Left lung (tissue), 10 donors: ENCODE data around the gene ADPRHL1. TPM values are rescaled to one million over a fixed set of nuclear protein-coding genes. Genes with fewer than 3 reads are reported as not detected.

Experiments used
- ATAC-seq: fragments of 200-7000 bp; cut with Tn5 transposase; one replicate; pipeline ENCODE4 v1.9.1; 2020; ENCODE audit warnings: moderate library complexity
- DNase-seq, 4 donors: peaks; one replicate each; pipeline ENCODE4 v3.0.0-alpha.2; 2013 to 2020
- H3K27ac ChIP-seq, 2 donors: fragments of 200-600 bp; sonication (generic) in 1 of 2; one replicate each; pipeline versions ENCODE4 v1.5.0 to v1.8.0; 2020 to 2021
- H3K27me3 ChIP-seq, 2 donors: fragments of 200-600 bp; sonication (generic) in 1 of 2; one replicate each; pipeline versions ENCODE4 v1.5.0 to v1.8.0; 2020 to 2021
- H3K36me3 ChIP-seq, 2 donors: fragments of 200-600 bp; sonication (generic) in 1 of 2; one replicate each; pipeline versions ENCODE4 v1.5.0 to v1.8.0; 2020 to 2021
- H3K4me1 ChIP-seq, 2 donors: fragments of 200-600 bp; one replicate each; pipeline ENCODE4 v1.8.0; 2021
- H3K4me3 ChIP-seq, 2 donors: fragments of 200-600 bp; sonication (generic) in 1 of 2; one replicate each; pipeline versions ENCODE4 v1.5.0 to v1.8.0; 2020 to 2021; ENCODE audit warnings: mild to moderate bottlenecking in 1 of 2
- H3K9me3 ChIP-seq, 2 donors: fragments of 200-600 bp; sonication (generic) in 1 of 2; one replicate each; pipeline versions ENCODE4 v1.5.0 to v1.8.0; 2020 to 2021
- intact Hi-C, 2 donors: fragments of 100-400 bp; cut with DNase I; formaldehyde crosslinking; loops; one replicate each; pipeline versions ENCODE4 v1.11.2 to v1.14.2; 2022
- polyA plus RNA-seq, 6 donors: library from polyadenylated mRNA; unstranded; fragments of 120-200 nt; gene quantifications; one replicate each; pipeline ENCODE4 v1.2.1, GENCODE V29; 2013; ENCODE audit not compliant: insufficient read length in 6 of 6
- total RNA-seq, 2 donors: library from RNA; stranded (reverse); fragmentation: NEBNext Ultra II Directional; extraction: Animal tissue kit (Norgen Biotek cat#: 25700); gene quantifications; one replicate each; pipeline ENCODE4 v1.2.1, GENCODE V29; 2021
- TF ChIP-seq, protein P1 (sequence below), 2 donors: fragments of 200-600 bp; sonication (generic) in 1 of 2; IDR thresholded peaks; one replicate each; pipeline versions ENCODE4 v1.5.0 to v1.8.0; 2021; ENCODE audit warnings: antibody characterized with exemption in 2 of 2
- donor health status: DM: no; HTN: yes; CAD: no.
- donor health status: DM: no; HTN: no; CAD: no.

ADPRHL1 gene
- total and polyA plus RNA-seq, 8 donors: 0.66 to 2.3 (median 1.5) TPM

DNA sequence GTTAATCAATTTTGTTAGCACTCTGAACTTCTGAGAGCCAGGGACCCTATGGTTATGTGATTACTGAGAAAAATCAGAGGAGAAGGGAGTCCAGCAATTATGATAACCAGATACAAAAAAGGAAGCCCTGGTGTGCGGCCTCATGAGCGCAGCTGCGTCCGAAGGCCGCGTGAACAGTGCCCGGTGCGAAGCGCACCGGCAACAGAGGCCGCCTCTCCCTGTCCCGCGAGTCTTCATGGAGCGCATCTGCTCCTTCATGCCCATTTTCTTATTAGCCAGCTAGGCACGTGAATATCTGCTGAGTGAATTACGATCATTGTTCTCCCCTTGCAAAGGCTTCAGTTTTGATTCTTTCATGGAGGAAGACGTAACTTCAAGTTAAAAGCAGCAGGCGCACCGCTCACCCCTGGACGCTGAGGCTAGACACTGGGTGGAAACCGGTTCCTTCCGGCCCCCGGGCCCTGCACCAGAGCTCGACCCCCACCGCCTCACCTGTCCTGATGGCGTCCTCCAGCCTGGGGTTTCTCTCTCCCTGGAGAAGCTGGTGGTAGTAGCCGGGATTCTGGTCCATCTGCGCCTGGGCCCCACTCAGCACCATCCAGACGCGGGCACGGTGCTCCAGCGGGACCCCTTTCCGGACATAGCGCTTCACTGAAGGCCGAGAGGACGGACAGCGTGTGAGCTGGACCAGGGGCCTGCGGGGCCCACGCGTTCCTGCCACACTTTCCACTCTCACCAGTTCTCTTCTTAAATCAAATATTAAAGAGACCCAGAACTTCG, 98.3 kb downstream of the ADPRHL1 start:
- DNase-seq: no peak
- ATAC-seq: no peak

GRCh38 chr13:113353254-113353653, 100.0 kb downstream of the ADPRHL1 start:
- Histone ChIP-seq H3K27me3 (no peaks in the 10 kb centered on the region), H3K4me3 (no peak overlapping the region), H3K4me1 (peaks cover 0 to 8% of the 10 kb centered on the region in 2 donors), H3K36me3 (no peaks in the 10 kb centered on the region), H3K9me3 (peaks cover 0 to 3% of the 10 kb centered on the region in 2 donors), H3K27ac (no peak overlapping the region)
- TF ChIP-seq, protein P1, sequence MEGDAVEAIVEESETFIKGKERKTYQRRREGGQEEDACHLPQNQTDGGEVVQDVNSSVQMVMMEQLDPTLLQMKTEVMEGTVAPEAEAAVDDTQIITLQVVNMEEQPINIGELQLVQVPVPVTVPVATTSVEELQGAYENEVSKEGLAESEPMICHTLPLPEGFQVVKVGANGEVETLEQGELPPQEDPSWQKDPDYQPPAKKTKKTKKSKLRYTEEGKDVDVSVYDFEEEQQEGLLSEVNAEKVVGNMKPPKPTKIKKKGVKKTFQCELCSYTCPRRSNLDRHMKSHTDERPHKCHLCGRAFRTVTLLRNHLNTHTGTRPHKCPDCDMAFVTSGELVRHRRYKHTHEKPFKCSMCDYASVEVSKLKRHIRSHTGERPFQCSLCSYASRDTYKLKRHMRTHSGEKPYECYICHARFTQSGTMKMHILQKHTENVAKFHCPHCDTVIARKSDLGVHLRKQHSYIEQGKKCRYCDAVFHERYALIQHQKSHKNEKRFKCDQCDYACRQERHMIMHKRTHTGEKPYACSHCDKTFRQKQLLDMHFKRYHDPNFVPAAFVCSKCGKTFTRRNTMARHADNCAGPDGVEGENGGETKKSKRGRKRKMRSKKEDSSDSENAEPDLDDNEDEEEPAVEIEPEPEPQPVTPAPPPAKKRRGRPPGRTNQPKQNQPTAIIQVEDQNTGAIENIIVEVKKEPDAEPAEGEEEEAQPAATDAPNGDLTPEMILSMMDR (IDR thresholded peaks at IDR 0.05): no peak
- intact Hi-C loops: no loop called here
- ATAC-seq (no peak), DNase-seq (no peak)

More for the DNA sequence above, 98.3 kb downstream of the ADPRHL1 start:
- Histone ChIP-seq H3K27me3 (peaks cover 0 to under 1% of the 10 kb centered on the region in 2 donors), H3K36me3 (no peaks in the 10 kb centered on the region), H3K4me1 (peaks cover 0 to 8% of the 10 kb centered on the region in 2 donors), H3K27ac (no peak overlapping the region), H3K9me3 (no peaks in the 10 kb centered on the region), H3K4me3 (no peak overlapping the region)
- intact Hi-C loops: no loop called here
- TF ChIP-seq, protein P1 (IDR thresholded peaks at IDR 0.05): no peak

DNA sequence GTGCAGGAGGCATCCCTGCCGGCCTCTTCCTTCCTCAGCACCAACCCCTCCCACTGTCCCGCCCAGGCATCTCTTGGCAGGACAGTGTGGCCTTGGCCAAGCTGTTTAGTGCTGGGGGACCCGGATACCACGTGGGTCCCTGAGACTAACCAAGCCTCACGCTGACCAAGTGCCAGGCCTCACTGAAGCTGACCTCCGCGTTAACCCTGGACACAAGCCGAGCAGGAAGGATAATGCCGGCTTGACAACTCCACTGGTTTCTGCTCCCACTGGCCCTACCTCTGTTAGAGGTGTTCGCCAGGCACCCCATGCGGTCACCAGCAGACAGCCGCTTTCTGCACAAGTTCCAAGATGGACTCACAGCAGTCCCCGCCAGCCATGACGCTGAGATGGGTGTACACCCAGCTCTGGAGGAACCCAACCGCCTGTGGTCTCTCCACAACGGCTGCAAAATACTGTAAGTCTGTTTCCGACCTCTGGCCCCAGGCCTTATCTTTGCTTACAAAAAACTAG, 101.7 kb downstream of the ADPRHL1 start:
- H3K36me3 ChIP-seq: no peaks in the 10 kb centered on the region
- H3K4me1 ChIP-seq: peaks cover 0 to 8% of the 10 kb centered on the region in 2 donors
- intact Hi-C loops: no loop called here
- H3K9me3 ChIP-seq: peaks cover 0 to 8% of the 10 kb centered on the region in 2 donors
- H3K4me3 ChIP-seq: no peak overlapping the region
- peak; percentile 73 for ATAC-seq
- peak in 1 of 4 donors; percentile 56 for DNase-seq
- TF ChIP-seq, protein P1 (IDR thresholded peaks at IDR 0.05): no peak
- no peaks in the 10 kb centered on the region for H3K27me3 ChIP-seq
- H3K27ac ChIP-seq: peak overlapping the region in 1 of 2 donors; percentile 4

GRCh38 chr13:113350938-113351335, 102.4 kb downstream of the ADPRHL1 start:
- TF ChIP-seq, protein P1 (IDR thresholded peaks at IDR 0.05): no peak
- peaks cover 0 to 8% of the 10 kb centered on the region in 2 donors for H3K4me1 ChIP-seq
- H3K4me3 ChIP-seq: no peak overlapping the region
- intact Hi-C loops: no loop called here
- H3K36me3 ChIP-seq: no peaks in the 10 kb centered on the region
- peaks cover 0 to 8% of the 10 kb centered on the region in 2 donors for H3K9me3 ChIP-seq
- no peak for DNase-seq
- H3K27me3 ChIP-seq: no peaks in the 10 kb centered on the region
- no peak for ATAC-seq
- H3K27ac ChIP-seq: no peak overlapping the region
